Neural cell (in vitro differentiated cells): ENCODE results near the gene TCF25. TPM values are rescaled to one million over a fixed set of nuclear protein-coding genes. Genes with fewer than 3 reads are reported as not detected.

Source experiments
- H2AFZ ChIP-seq: fragments of 200-600, 300-800 bp; sonication (generic), shearing (Covaris generic); 2 replicates; pipeline ENCODE4 v1.6.0; 2014; ENCODE audit warnings: low read depth, mild to moderate bottlenecking, antibody characterized with exemption, low read length, moderate library complexity
- H3F3A ChIP-seq: fragments of 200-600 bp; shearing (Covaris generic); 2 replicates; pipeline ENCODE4 v1.6.1; 2016; ENCODE audit warnings: mild to moderate bottlenecking, moderate library complexity, mixed read lengths, antibody characterized with exemption, low read length; ENCODE audit not compliant: insufficient read depth, poor library complexity, severe bottlenecking
- H3K27ac ChIP-seq: fragments of 200-600, 300-800 bp; sonication (generic), shearing (Covaris generic); 2 replicates; pipeline ENCODE4 v1.5.1; 2014; ENCODE audit warnings: mild to moderate bottlenecking, low read length, moderate library complexity
- H3K27me3 ChIP-seq: fragments of 300-800, 200-600 bp; sonication (generic), shearing (Covaris generic); 2 replicates; pipeline ENCODE4 v1.6.0; 2014; ENCODE audit warnings: mild to moderate bottlenecking, low read depth, low read length, moderate library complexity; ENCODE audit not compliant: insufficient read depth
- H3K36me3 ChIP-seq: fragments of 300-800, 200-600 bp; sonication (generic), shearing (Covaris generic); 2 replicates; pipeline ENCODE4 v1.5.1; 2014; ENCODE audit warnings: mild to moderate bottlenecking, antibody characterized with exemption, low read length, moderate library complexity; ENCODE audit not compliant: insufficient read depth
- H3K4me2 ChIP-seq: fragments of 300-800, 200-600 bp; sonication (generic), shearing (Covaris generic); 2 replicates; pipeline ENCODE4 v1.6.0; 2014; ENCODE audit warnings: mild to moderate bottlenecking, low read length
- H3K4me3 ChIP-seq: fragments of 300-800, 200-600 bp; sonication (generic), shearing (Covaris generic); 2 replicates; pipeline ENCODE4 v1.5.1; 2014; ENCODE audit warnings: mild to moderate bottlenecking, low read length, moderate library complexity
- H3K79me2 ChIP-seq: fragments of 200-600 bp; shearing (Covaris generic); replicated peaks from 2 replicates; pipeline ENCODE4 v1.6.0; 2014; ENCODE audit warnings: mild to moderate bottlenecking, low read length, moderate library complexity; ENCODE audit not compliant: insufficient read depth
- H3K9ac ChIP-seq: fragments of 300-800, 200-600 bp; sonication (generic), shearing (Covaris generic); 2 replicates; pipeline ENCODE4 v1.6.1; 2016; ENCODE audit warnings: mild to moderate bottlenecking, low read length, mixed read lengths
- H3K9me2 ChIP-seq: fragments of 200-600 bp; shearing (Covaris generic); 2 replicates; pipeline ENCODE4 v1.6.1; 2016; ENCODE audit warnings: mild to moderate bottlenecking, low read length, mixed read lengths; ENCODE audit not compliant: insufficient read depth
- H3K9me3 ChIP-seq: fragments of 200-600, 300-800 bp; sonication (generic), shearing (Covaris generic); 2 replicates; pipeline ENCODE4 v1.6.1; 2016; ENCODE audit warnings: mild to moderate bottlenecking, mixed run types, low read length, moderate library complexity, mixed read lengths
- H4K20me1 ChIP-seq: fragments of 200-600 bp; shearing (Covaris generic); 2 replicates; pipeline ENCODE4 v1.6.1; 2016; ENCODE audit warnings: mild to moderate bottlenecking, mixed run types; ENCODE audit not compliant: insufficient read depth
- CTCF ChIP-seq: fragments of 450-650 bp; IDR thresholded peaks from 2 replicates; pipeline ENCODE4 v1.5.1; 2014; ENCODE audit warnings: antibody characterized with exemption, mild to moderate bottlenecking, moderate library complexity; ENCODE audit not compliant: poor library complexity, severe bottlenecking
- EP300 ChIP-seq: fragments of 450-650 bp; conservative IDR thresholded peaks from 2 replicates; pipeline ENCODE4 v1.6.1; 2014; ENCODE audit warnings: antibody characterized with exemption, mild to moderate bottlenecking, moderate library complexity; ENCODE audit not compliant: poor library complexity, severe bottlenecking
- EZH2 ChIP-seq: fragments of 200-600, 300-800 bp; shearing (Covaris generic), sonication (generic); IDR thresholded peaks from 2 replicates; pipeline ENCODE4 v1.6.1; 2014; ENCODE audit warnings: antibody characterized with exemption, low read length, borderline replicate concordance, mild to moderate bottlenecking; ENCODE audit not compliant: insufficient read depth, poor library complexity, severe bottlenecking
- MXI1 ChIP-seq: fragments of 450-650 bp; conservative IDR thresholded peaks from 2 replicates; pipeline ENCODE4 v1.6.1; 2014; ENCODE audit warnings: antibody characterized with exemption, mild to moderate bottlenecking; ENCODE audit not compliant: poor library complexity, severe bottlenecking
- POLR2AphosphoS5 ChIP-seq: IDR thresholded peaks from 2 replicates; pipeline ENCODE4 v1.6.1; 2012
- RAD21 ChIP-seq: fragments of 450-650 bp; conservative IDR thresholded peaks from 2 replicates; pipeline ENCODE4 v1.6.1; 2014; ENCODE audit warnings: antibody characterized with exemption, mild to moderate bottlenecking, moderate library complexity
- REST ChIP-seq: IDR thresholded peaks from 2 replicates; pipeline ENCODE4 v1.6.1; 2012; ENCODE audit warnings: borderline replicate concordance
- SMC3 ChIP-seq: fragments of 450-650 bp; conservative IDR thresholded peaks from 2 replicates; pipeline ENCODE4 v1.6.1; 2014; ENCODE audit warnings: antibody characterized with exemption, mild to moderate bottlenecking, moderate library complexity; ENCODE audit not compliant: poor library complexity
- TAF1 ChIP-seq: IDR thresholded peaks from 2 replicates; pipeline ENCODE4 v1.6.1; 2012; ENCODE audit warnings: low read depth
- polyA plus RNA-seq: library from polyadenylated mRNA; depleted of rRNA; stranded (reverse); fragments of >200 nt; gene quantifications from 2 replicates; pipeline ENCODE4 v1.2.3, GENCODE V29; 2014

Gene TCF25
- polyA plus RNA-seq, 1 donor from 2014 or later: 200 TPM

GRCh38 chr16:89881368-89881730, 8.0 kb downstream of the TCF25 start:
- Histone ChIP-seq H3K9ac (no peak overlapping the region), H3K4me3 (no peak overlapping the region), H3K36me3 (no peaks in the 10 kb centered on the region), H3K9me3 (no peaks in the 10 kb centered on the region), H3K79me2 (peaks cover 21% of the 10 kb centered on the region), H3K9me2 (no peaks in the 10 kb centered on the region), H4K20me1 (no peaks in the 10 kb centered on the region), H2AFZ (no peak overlapping the region), H3K4me2 (no peak overlapping the region), H3K27ac (no peak overlapping the region), H3F3A (no peaks in the 10 kb centered on the region), H3K27me3 (no peaks in the 10 kb centered on the region)
- TF ChIP-seq EZH2 (no peak), SMC3 (no peak), CTCF (no peak), MXI1 (no peak), REST (no peak), EP300 (no peak), POLR2AphosphoS5 (no peak), RAD21 (no peak), TAF1 (no peak)

- Histone ChIP-seq H3K27me3 (no peaks in the 10 kb centered on the region), H3K9ac (no peak overlapping the region), H3K4me3 (no peak overlapping the region), H3K79me2 (peaks cover 6% of the 10 kb centered on the region), H3K36me3 (no peaks in the 10 kb centered on the region), H3F3A (no peaks in the 10 kb centered on the region), H4K20me1 (no peaks in the 10 kb centered on the region), H2AFZ (no peak overlapping the region), H3K9me3 (no peaks in the 10 kb centered on the region), H3K9me2 (no peaks in the 10 kb centered on the region), H3K4me2 (no peak overlapping the region), H3K27ac (no peak overlapping the region)
- TF ChIP-seq REST (no peak), SMC3 (no peak), RAD21 (no peak), MXI1 (no peak), EZH2 (no peak), EP300 (no peak), TAF1 (no peak), CTCF (no peak), POLR2AphosphoS5 (no peak)
Observed at GRCh38 chr16:89883346-89884040, 10.1 kb downstream of the TCF25 start.
